Epithelial cell of esophagus (primary cell): ENCODE measurements around the gene PPIE.

Experiments
- DNase-seq: peaks from one replicate; pipeline ENCODE4 v3.0.0; 2010; ENCODE audit warnings: low read depth
- H3K4me3 ChIP-seq: 2 replicates; pipeline ENCODE4 v1.5.1; 2011; ENCODE audit warnings: mild to moderate bottlenecking, low read length, control low read depth
- CTCF ChIP-seq: IDR thresholded peaks from 2 replicates; pipeline ENCODE4 v1.5.1; 2011; ENCODE audit warnings: low read depth, mild to moderate bottlenecking, low read length, control low read depth, inconsistent platforms; ENCODE audit not compliant: insufficient read depth; ENCODE audit errors: missing control alignments

PPIE gene

DNA sequence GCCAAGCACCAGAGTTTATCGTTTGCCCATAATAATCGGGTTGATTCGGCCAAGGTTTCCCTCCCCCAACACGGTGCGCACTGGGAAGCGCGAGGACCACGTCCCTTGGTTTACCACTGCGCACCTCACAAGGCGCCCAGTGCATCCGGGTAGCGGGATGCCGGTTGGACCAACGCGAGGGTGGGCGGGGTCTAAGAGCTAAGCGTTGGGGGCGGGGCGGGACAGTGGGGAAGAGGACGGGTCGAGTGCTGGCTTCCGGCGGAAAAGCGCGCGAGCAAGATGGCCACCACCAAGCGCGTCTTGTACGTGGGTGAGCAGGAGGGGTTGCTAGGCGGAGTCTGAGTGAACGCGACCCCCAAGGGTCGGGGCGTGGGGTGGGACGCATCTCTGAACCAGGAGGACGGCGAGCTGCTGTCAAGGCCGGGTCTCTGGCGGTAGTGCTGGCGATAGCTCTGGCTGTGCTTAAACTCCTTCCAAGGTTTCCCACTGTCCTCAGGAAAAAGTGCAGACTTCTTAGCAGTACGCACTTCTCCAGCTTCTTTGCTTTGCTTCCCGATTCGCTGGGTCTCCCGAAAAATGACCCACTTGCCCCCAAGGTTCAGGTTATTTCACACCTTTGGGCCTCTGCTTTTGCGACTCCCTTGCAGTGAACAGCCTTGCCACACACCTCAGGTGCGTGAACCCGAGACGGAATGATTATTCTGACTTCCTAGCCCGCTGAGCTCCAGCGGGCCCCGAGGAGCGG is at the start of gene PPIE:
Gene PPIE, plus strand, starts transcription at position 261 of the 745 bp plus-strand sequence. Its CDS starts 19 bp downstream, at position 280.
- DNase-seq: peak; percentile 94
- H3K4me3 ChIP-seq: peak within 1 kb of the TSS; percentile 86
- TF ChIP-seq CTCF: no peak

DNA sequence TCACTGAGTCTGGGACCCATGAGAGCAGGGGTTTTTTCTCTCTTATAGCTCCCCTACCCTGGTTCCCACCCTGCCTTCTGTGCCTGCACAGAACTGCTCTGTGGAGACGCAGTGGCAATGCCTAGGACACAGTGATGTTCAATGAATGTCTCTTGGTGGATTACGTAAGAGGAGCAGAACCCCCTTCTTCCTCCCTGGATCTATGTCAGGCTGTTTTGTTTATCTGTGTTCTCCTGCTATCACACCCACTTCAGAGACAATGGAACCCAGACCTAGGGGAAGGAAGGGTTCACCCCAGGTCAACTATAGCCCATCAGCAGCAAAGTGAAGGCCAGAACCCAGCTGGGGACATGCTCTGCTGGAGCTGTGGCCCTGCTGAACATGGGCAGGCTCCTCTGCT is 49.5 kb upstream of the PPIE start:
- DNase-seq: no peak
- TF ChIP-seq CTCF: no peak
- H3K4me3 ChIP-seq: no peak overlapping the region

DNA sequence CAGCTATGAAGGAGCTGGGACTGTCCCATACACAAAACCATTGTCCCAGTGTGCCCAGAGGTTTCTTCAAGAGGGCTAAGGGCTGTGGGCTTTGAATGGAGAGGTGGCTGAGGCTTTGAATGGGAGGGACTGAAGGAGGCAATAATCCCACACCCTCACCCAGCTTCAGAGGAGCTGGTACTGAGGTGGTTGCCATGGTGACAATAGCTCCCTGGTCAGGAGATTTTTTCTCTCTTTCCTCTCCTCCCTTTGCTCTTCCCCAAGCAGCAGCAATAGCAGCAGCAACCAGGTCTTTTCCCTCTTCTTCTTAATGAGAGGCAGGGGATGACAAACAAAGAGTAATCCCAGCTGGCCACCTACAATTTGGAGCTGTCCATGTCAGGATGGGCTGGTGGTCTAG is 49.0 kb upstream of the PPIE start:
- H3K4me3 ChIP-seq: no peak overlapping the region
- TF ChIP-seq CTCF: no peak
- DNase-seq: no peak

- DNase-seq: no peak
- no peak for TF ChIP-seq CTCF
- H3K4me3 ChIP-seq: no peak overlapping the region
Measured at GRCh38 chr1:39690225-39690624, 48.5 kb upstream of the PPIE start.

GRCh38 chr1:39690794-39691382 is 47.8 kb upstream of the PPIE start:
- no peak for TF ChIP-seq CTCF
- H3K4me3 ChIP-seq: no peak overlapping the region
- no peak for DNase-seq

GRCh38 chr1:39691383-39692151 is 47.1 kb upstream of the PPIE start, which contains the start of gene HPCAL4:
Gene HPCAL4, minus strand, starts transcription at chr1:39691433. Its CDS starts 6,830 bp downstream, at chr1:39684603.
- no peak for TF ChIP-seq CTCF
- peak; percentile 88 for DNase-seq
- H3K4me3 ChIP-seq: peak within 1 kb of the TSS; percentile 14
